Measurements from ENCODE around the gene ST8SIA5. TPM values are rescaled to one million over a fixed set of nuclear protein-coding genes. Genes with fewer than 3 reads are reported as not detected.

Gene ST8SIA5
- total and polyA plus RNA-seq, 2 of the 4 experiments (the other 2 are of a cell fraction), result 0.03 TPM; not detected in 1

DNA sequence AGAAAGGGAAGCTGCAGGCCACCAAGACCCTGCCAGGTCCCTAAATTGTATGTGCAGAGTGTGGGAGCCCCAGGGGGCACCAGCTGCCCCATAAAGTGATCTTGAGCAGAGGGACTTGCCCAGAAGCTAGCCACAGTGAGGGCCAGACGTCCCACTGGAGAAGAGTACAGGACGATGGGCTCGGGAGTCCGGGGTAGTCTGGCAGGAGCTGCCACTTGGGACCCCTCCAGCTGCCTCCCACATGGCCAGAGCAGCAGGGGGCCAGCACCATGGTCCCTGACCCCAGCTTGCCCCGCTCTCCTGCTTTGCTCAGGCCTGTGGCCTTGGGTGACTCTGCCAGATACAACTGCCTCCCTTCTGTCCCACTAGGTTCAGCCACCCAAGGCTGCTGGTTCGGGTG, 88.2 kb downstream of the ST8SIA5 start:
- Histone ChIP-seq H3K9me1 (ENCODE audit: insufficient read depth, low read length) (no peaks in the 10 kb centered on the region), H2BK20ac (ENCODE audit: low read depth, low read length) (no peak overlapping the region), H4K20me1 (ENCODE audit: insufficient read depth, low read length) (no peaks in the 10 kb centered on the region), H2AK5ac (ENCODE audit: low read depth, low read length) (no peak overlapping the region), H3K4me3 (ENCODE audit: insufficient read depth, low read depth, low read length) (no peak overlapping the region), H3K27ac (ENCODE audit: insufficient read depth, low read length) (no peak overlapping the region), H2BK5ac (ENCODE audit: low read depth, low read length, poor library complexity, severe bottlenecking) (no peak overlapping the region), H3K18ac (ENCODE audit: low read depth, low read length) (no peak overlapping the region), H3K27me3 (ENCODE audit: control insufficient read depth, insufficient read depth, low read length) (peaks cover 14% of the 10 kb centered on the region), H3K23ac (ENCODE audit: low read depth, low read length) (no peak overlapping the region), H3K56ac (ENCODE audit: extremely low read depth, insufficient read depth, low read length) (no peak overlapping the region), H3K79me1 (ENCODE audit: low read depth in 1 of 2, low read length in 2 of 2) (no peaks in the 10 kb centered on the region), H3K4me1 (ENCODE audit: control insufficient read depth, insufficient read depth, low read length) (no peaks in the 10 kb centered on the region), H3K9ac (ENCODE audit: low read depth, low read length) (no peak overlapping the region), H2BK15ac (ENCODE audit: low read depth, low read length) (no peak overlapping the region), H3K4ac (ENCODE audit: low read depth, low read length) (no peak overlapping the region), H3K36me3 (ENCODE audit: control insufficient read depth, insufficient read depth, low read length) (no peaks in the 10 kb centered on the region), H4K8ac (ENCODE audit: low read depth in 2 of 2, low read length in 2 of 2) (no peak overlapping the region), H3K9me3 (ENCODE audit: control insufficient read depth, insufficient read depth, low read length) (no peaks in the 10 kb centered on the region), H2AFZ (replicated peaks; ENCODE audit: low read length, poor library complexity) (no peak overlapping the region), H4K5ac (ENCODE audit: low read depth, low read length) (no peak overlapping the region), H3K4me2 (ENCODE audit: low read depth, low read length) (no peak overlapping the region), H3K14ac (replicated peaks; ENCODE audit: low read depth, low read length) (no peak overlapping the region), H2AK9ac (replicated peaks; ENCODE audit: low read depth, low read length, poor library complexity) (no peak overlapping the region), H2BK120ac (ENCODE audit: low read depth, low read length) (no peak overlapping the region), H4K91ac (ENCODE audit: insufficient read depth, low read depth, low read length) (no peak overlapping the region)
- 0% methylated on average over 1 of the region's 6 CpGs; no CpG with 5 or more reads in 1 of the 2 experiments for WGBS, 2 experiments (ENCODE audit: extremely low coverage in 2 of 2, insufficient read length in 1 of 2)
- dilution Hi-C loops (cut with HindIII; ENCODE audit: low sequenced_read_pairs, unreplicated experiment), result no loop called here
- ChIA-PET POLR2A (ENCODE audit: unreplicated experiment) (no interaction called here), CTCF (no interaction called here)
- no peak for DNase-seq
- no TSS peak for BruUV-seq (replicated peaks)
- intact Hi-C loops (cut with micrococcal nuclease), result no loop called here
- in situ Hi-C loops (cut with MboI; ENCODE audit: low sequenced_read_pairs), result loop anchor here (25.0 kb wide), 1 partner anchor 1006 kb away; no protein-coding TSS in a partner anchor
- no peak for ATAC-seq (ENCODE audit: low read depth)
- TF ChIP-seq, protein P1, sequence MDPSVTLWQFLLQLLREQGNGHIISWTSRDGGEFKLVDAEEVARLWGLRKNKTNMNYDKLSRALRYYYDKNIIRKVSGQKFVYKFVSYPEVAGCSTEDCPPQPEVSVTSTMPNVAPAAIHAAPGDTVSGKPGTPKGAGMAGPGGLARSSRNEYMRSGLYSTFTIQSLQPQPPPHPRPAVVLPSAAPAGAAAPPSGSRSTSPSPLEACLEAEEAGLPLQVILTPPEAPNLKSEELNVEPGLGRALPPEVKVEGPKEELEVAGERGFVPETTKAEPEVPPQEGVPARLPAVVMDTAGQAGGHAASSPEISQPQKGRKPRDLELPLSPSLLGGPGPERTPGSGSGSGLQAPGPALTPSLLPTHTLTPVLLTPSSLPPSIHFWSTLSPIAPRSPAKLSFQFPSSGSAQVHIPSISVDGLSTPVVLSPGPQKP (IDR thresholded peaks at IDR 0.05; ENCODE audit: borderline replicate concordance, low read depth, low read length), result no peak
- TF ChIP-seq CEBPB (IDR thresholded peaks at IDR 0.05; ENCODE audit: low read depth, low read length) (no peak), NFE2L2 (IDR thresholded peaks at IDR 0.05; ENCODE audit: low read depth, low read length) (no peak), BHLHE40 (IDR thresholded peaks at IDR 0.05; ENCODE audit: low read depth, low read length) (no peak), RFX5 (IDR thresholded peaks at IDR 0.05; ENCODE audit: low read depth, low read length) (no peak), RCOR1 (IDR thresholded peaks at IDR 0.05; ENCODE audit: insufficient replicate concordance, low read length) (no peak), RAD21 (IDR thresholded peaks at IDR 0.05; ENCODE audit: low read length) (no peak)
- TF ChIP-seq, protein P2, sequence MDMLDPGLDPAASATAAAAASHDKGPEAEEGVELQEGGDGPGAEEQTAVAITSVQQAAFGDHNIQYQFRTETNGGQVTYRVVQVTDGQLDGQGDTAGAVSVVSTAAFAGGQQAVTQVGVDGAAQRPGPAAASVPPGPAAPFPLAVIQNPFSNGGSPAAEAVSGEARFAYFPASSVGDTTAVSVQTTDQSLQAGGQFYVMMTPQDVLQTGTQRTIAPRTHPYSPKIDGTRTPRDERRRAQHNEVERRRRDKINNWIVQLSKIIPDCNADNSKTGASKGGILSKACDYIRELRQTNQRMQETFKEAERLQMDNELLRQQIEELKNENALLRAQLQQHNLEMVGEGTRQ (IDR thresholded peaks at IDR 0.05; ENCODE audit: low read depth, low read length), result no peak
